GM12878 (cell line): ENCODE results near the gene PTPRU. TPM values are rescaled to one million over a fixed set of nuclear protein-coding genes. Genes with fewer than 3 reads are reported as not detected.

Experiments used
- ATAC-seq: fragments of 200-7000 bp; cut with Tn5 transposase; 3 replicates; pipeline ENCODE4 v1.9.1; 2020; ENCODE audit warnings: mild to moderate bottlenecking, moderate library complexity
- BruUV-seq: library from RNA; stranded (reverse); fragments of 400-500 nt; replicated peaks from 2 replicates; lab custom pipeline; 2021; lab: Mats Ljungman, UMichigan
- CTCF ChIA-PET: fragments of 300-600 bp; sonication (Branson Sonifier 250); formaldehyde crosslinking; extraction: SDS; loops from one replicate; lab custom pipeline; 2021; ENCODE audit warnings: inconsistent platforms; lab: Yijun Ruan, JAX
- POLR2A ChIA-PET: fragments of 350-600 bp; formaldehyde crosslinking; extraction: SDS; loops from one replicate; lab custom pipeline; 2021; ENCODE audit warnings: inconsistent platforms; lab: Charles Lee
- RAD21 ChIA-PET: fragments of 300-600 bp; sonication (Branson Sonifier 250); formaldehyde crosslinking; loops from one replicate; lab custom pipeline; 2023; ENCODE audit warnings: antibody characterized with exemption; ENCODE audit not compliant: unreplicated experiment; lab: Charles Lee
- SMC1A ChIA-PET: fragments of 300-600 bp; sonication (Branson Sonifier 250); formaldehyde crosslinking; loops from one replicate; lab custom pipeline; 2023; ENCODE audit not compliant: unreplicated experiment, uncharacterized antibody; lab: Charles Lee
- DNase-seq: peaks from one replicate; pipeline ENCODE4 v3.0.0-alpha.2; 2011; ENCODE audit warnings: low read depth, low spot score
- FAIRE-seq: peaks from 3 replicates; lab custom pipeline; 2011; peaks lifted over from hg19 to GRCh38; lab: Jason Lieb, UNC
- H2AFZ ChIP-seq: 2 replicates; pipeline ENCODE4 v1.6.0; 2011; ENCODE audit warnings: low read depth, low read length, control low read depth; ENCODE audit not compliant: control insufficient read depth
- H3K27ac ChIP-seq: 2 replicates; pipeline ENCODE4 v1.5.1; 2011; ENCODE audit warnings: control low read depth; ENCODE audit not compliant: control insufficient read depth, insufficient read depth
- H3K27me3 ChIP-seq, 2 experiments: replicated peaks in 1 of 2; 2 replicates each; pipeline versions ENCODE4 v1.6.0 to v1.6.1; 2011; ENCODE audit warnings: low read length in 1 of 2; ENCODE audit not compliant: control insufficient read depth in 2 of 2, insufficient read depth in 2 of 2
- H3K36me3 ChIP-seq, 2 experiments: 2 replicates each; pipeline ENCODE4 v1.5.1; 2011; ENCODE audit warnings: low read length in 1 of 2; ENCODE audit not compliant: control insufficient read depth in 2 of 2, insufficient read depth in 2 of 2
- H3K4me1 ChIP-seq: 2 replicates; pipeline ENCODE4 v1.6.1; 2011; ENCODE audit warnings: mild to moderate bottlenecking, low read length, moderate library complexity, mixed read lengths; ENCODE audit not compliant: control insufficient read depth, insufficient read depth
- H3K4me2 ChIP-seq: 2 replicates; pipeline ENCODE4 v1.6.0; 2011; ENCODE audit warnings: control low read depth; ENCODE audit not compliant: control insufficient read depth, insufficient read depth
- H3K4me3 ChIP-seq: fragments of 200-600 bp; sonication (generic); 2 replicates; pipeline ENCODE4 v1.5.1; 2016
- H3K79me2 ChIP-seq: 2 replicates; pipeline ENCODE4 v1.6.0; 2011; ENCODE audit warnings: low read length; ENCODE audit not compliant: control insufficient read depth, insufficient read depth
- H3K9ac ChIP-seq: 2 replicates; pipeline ENCODE4 v1.8.0; 2011; ENCODE audit warnings: low read length, control low read depth, mixed read lengths; ENCODE audit not compliant: control insufficient read depth, insufficient read depth
- H3K9me3 ChIP-seq: replicated peaks from 3 replicates; pipeline ENCODE4 v1.5.1; 2011; ENCODE audit warnings: mild to moderate bottlenecking, low read length; ENCODE audit not compliant: control insufficient read depth, insufficient read depth
- H4K20me1 ChIP-seq: 2 replicates; pipeline ENCODE4 v1.6.0; 2011; ENCODE audit not compliant: control insufficient read depth, insufficient read depth
- CHD4 ChIP-seq: fragments of 200-600 bp; sonication (generic); IDR thresholded peaks from 2 replicates; pipeline ENCODE4 v1.6.1; 2016; ENCODE audit warnings: mild to moderate bottlenecking
- CREM ChIP-seq: IDR thresholded peaks from 2 replicates; pipeline ENCODE4 v1.6.1; 2014; ENCODE audit warnings: antibody characterized with exemption, low read depth
- E2F8 ChIP-seq: fragments of 450-650 bp; IDR thresholded peaks from 2 replicates; pipeline ENCODE4 v1.6.1; 2018; ENCODE audit warnings: mild to moderate bottlenecking, low read depth, moderate library complexity; ENCODE audit not compliant: partially characterized antibody
- HDAC2 ChIP-seq: fragments of 200-600 bp; sonication (generic); IDR thresholded peaks from 2 replicates; pipeline ENCODE4 v1.6.1; 2017
- SMAD5 ChIP-seq: IDR thresholded peaks from 2 replicates; pipeline ENCODE4 v1.6.1; 2016; ENCODE audit warnings: antibody characterized with exemption, low read depth
- SP1 ChIP-seq: IDR thresholded peaks from one replicate; pipeline ENCODE4 v1.6.1; 2011; ENCODE audit warnings: low read depth, low read length
- ZBTB11 ChIP-seq: fragments of 450-650 bp; formaldehyde crosslinking; IDR thresholded peaks from 2 replicates; pipeline ENCODE4 v1.5.0; 2022; ENCODE audit warnings: mild to moderate bottlenecking, missing genetic modification characterization
- WGBS: methylation state at CpG from one replicate; pipeline ENCODE4 v1.1.6; 2016; ENCODE audit warnings: low lambda C conversion rate; ENCODE audit not compliant: insufficient replicate concordance, insufficient coverage; ENCODE audit errors: missing lambda C conversion rate; 5-methylcytosine and 5-hydroxymethylcytosine counted together
- in situ Hi-C: fragments of 300-500 bp; cut with MboI; formaldehyde crosslinking; loops from 9 replicates; pipeline ENCODE4 v1.14.3; 2018; ENCODE audit warnings: mixed read lengths
- intact Hi-C: fragments of 100-400 bp; cut with micrococcal nuclease; formaldehyde crosslinking; loops from one replicate; pipeline ENCODE4 v1.14.2; 2022; ENCODE audit not compliant: unreplicated experiment
- polyA plus RNA-seq, 11 experiments: library from polyadenylated mRNA; depleted of rRNA in 4 of 11; unstranded in 6 of 11; stranded (reverse) in 5 of 11; fragments of >200 nt; fragmentation: Nextera tagmentation in 4 of 11; fragmentation: Illumina TruSeq in 1 of 11; extraction: Ambion mirVana in 4 of 11; extraction: Trizol in 1 of 11; gene quantifications; 1 replicate in 1 of 11; 2 replicates in 10 of 11; pipeline versions ENCODE4 v1.2.1 to v1.2.3, GENCODE V29; 2011 to 2016; ENCODE audit warnings: inconsistent platforms in 2 of 11, missing spikeins in 2 of 11, low read depth in 1 of 11
- total RNA-seq, 4 experiments: library from RNA; depleted of rRNA in 3 of 4; stranded (reverse); fragments of >200 nt in 3 of 4; fragmentation: Illumina TruSeq in 1 of 4; extraction: Trizol in 1 of 4; gene quantifications; 2 replicates each; pipeline versions ENCODE4 v1.2.1 to v1.2.3, GENCODE V29; 2013 to 2021

Gene PTPRU
- total and polyA plus RNA-seq, 10 of the 15 experiments (the other 5 are each of a cell fraction or from before 2014, with no cell fraction given): 0.04 to 2.5 (median 0.73) TPM

- Histone ChIP-seq H3K27ac (no peak overlapping the region), H4K20me1 (no peaks in the 10 kb centered on the region), H2AFZ (no peak overlapping the region), H3K4me1 (no peaks in the 10 kb centered on the region), H3K9me3 (no peaks in the 10 kb centered on the region), H3K36me3 (no peaks in the 10 kb centered on the region), H3K27me3 (no peaks in the 10 kb centered on the region), H3K9ac (no peak overlapping the region), H3K79me2 (no peaks in the 10 kb centered on the region), H3K4me3 (no peak overlapping the region), H3K4me2 (no peak overlapping the region)
- ChIA-PET RAD21 (no interaction called here), CTCF (no interaction called here), POLR2A (no interaction called here), SMC1A (no interaction called here)
- DNase-seq (no peak), FAIRE-seq (no peak), ATAC-seq (no peak)
- in situ Hi-C loops (no loop called here), intact Hi-C loops (no loop called here)
- WGBS: 16% methylated on average over 12 of the region's 12 CpGs
- no TSS peak for BruUV-seq
- TF ChIP-seq SP1 (no peak), HDAC2 (no peak), SMAD5 (no peak), E2F8 (no peak)
These were observed 86.7 kb downstream of the PTPRU start for GRCh38 chr1:29322861-29323585.

GRCh38 chr1:29323636-29324035 is 87.3 kb downstream of the PTPRU start:
- POLR2A ChIA-PET: no interaction called here
- SMC1A ChIA-PET: no interaction called here
- no peak overlapping the region for H3K4me3 ChIP-seq
- no peaks in the 10 kb centered on the region for H3K36me3 ChIP-seq
- intact Hi-C loops (no loop called here), in situ Hi-C loops (no loop called here)
- RAD21 ChIA-PET: no interaction called here
- BruUV-seq: no TSS peak
- no peak for DNase-seq
- FAIRE-seq: no peak
- 23% methylated on average over 8 of the region's 8 CpGs for WGBS
- H3K9me3 ChIP-seq: no peaks in the 10 kb centered on the region
- CTCF ChIA-PET: no interaction called here
- no peaks in the 10 kb centered on the region for H3K27me3 ChIP-seq
- no peak for ATAC-seq
- no peaks in the 10 kb centered on the region for H3K4me1 ChIP-seq
- H3K79me2 ChIP-seq: no peaks in the 10 kb centered on the region
- no peak overlapping the region for H3K4me2 ChIP-seq
- H3K9ac ChIP-seq: no peak overlapping the region
- no peak overlapping the region for H3K27ac ChIP-seq
- no peaks in the 10 kb centered on the region for H4K20me1 ChIP-seq
- no peak overlapping the region for H2AFZ ChIP-seq
- no peak for TF ChIP-seq ZBTB11 (CRISPR knock-in tag)
- TF ChIP-seq CREM: no peak
- no peak for TF ChIP-seq CHD4
